Measurements from ENCODE around the gene ROCK1. TPM values are rescaled to one million over a fixed set of nuclear protein-coding genes. Genes with fewer than 3 reads are reported as not detected.
"Not testable (repeated sequence)": the region's sequence is repeated elsewhere in the genome, so short reads cannot be mapped to it uniquely, and the experiment has no call there.

ROCK1 gene
- total RNA-seq, 1 donor from 2014 or later: 35.3 TPM

DNA sequence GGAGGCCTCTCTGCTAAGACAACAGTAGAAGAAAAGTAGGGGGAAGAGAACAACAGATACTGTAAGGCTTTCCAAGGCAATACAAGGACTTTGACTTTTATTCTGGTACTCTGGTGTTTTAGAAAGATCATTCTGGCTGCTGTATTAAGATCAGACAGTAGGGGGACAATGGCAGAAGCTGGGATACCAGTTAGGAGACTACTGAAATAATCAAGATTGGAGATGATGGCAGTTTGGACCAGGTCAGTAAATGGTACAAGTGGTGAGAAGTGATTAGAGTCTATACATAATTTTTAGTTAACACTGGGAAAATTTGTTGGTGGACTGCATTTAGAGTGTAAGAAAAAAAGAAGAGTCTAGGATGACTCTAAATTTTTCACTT is 139.7 kb downstream of the ROCK1 start:
- Histone ChIP-seq H3K27me3 (ENCODE audit: control insufficient read depth, insufficient read depth, low read length) (no peaks in the 10 kb centered on the region), H3K36me3 (ENCODE audit: control insufficient read depth, insufficient read depth, low read length) (no peaks in the 10 kb centered on the region), H3K4me3 (ENCODE audit: low read depth, low read length) (no peak overlapping the region)
- no peak for DNase-seq (ENCODE audit: low read depth)
- TF ChIP-seq CTCF (IDR thresholded peaks at IDR 0.05; ENCODE audit: insufficient read depth, low read length, poor library complexity, severe bottlenecking): peak; percentile 47

DNA sequence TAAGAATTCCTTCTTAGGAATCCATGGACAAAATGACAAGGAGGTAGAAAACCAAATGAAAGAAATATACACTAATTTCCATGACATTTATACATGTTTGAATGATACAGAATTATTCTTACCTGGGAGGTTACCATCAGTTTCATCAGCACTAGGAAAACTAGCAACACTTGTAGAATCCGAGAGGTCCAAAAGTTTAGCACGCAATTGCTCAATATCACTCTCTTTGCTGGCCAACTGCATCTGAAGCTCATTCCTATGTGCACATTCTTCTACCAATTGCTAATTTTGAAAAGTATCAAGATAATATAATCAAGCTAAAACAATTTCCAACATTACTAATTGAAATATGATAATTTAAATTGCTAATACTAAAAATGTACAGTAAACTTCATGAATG is 144.8 kb downstream of the ROCK1 start:
- Histone ChIP-seq H3K27me3 (ENCODE audit: control insufficient read depth, insufficient read depth, low read length) (no peaks in the 10 kb centered on the region), H3K36me3 (ENCODE audit: control insufficient read depth, insufficient read depth, low read length) (no peaks in the 10 kb centered on the region), H3K4me3 (ENCODE audit: low read depth, low read length) (no peak overlapping the region)
- TF ChIP-seq CTCF (IDR thresholded peaks at IDR 0.05; ENCODE audit: insufficient read depth, low read length, poor library complexity, severe bottlenecking): no peak
- DNase-seq (ENCODE audit: low read depth): no peak

DNA sequence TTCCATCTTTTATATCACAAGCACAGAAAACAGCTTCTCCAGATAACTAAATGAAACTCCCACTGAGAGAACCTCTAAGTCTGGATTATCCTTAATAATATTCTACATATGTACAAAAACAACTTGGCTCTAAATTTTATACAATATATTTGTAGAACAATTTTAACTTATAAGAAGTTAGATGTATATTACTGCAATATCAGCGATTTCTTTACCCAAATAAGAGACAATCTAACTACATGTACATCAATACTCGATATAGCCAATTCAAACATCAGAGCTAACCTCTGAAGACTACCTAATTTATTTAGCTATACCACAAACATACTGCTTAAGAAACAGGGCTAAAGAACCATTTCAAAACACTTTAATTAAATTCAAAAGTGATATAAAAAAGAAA is 148.6 kb downstream of the ROCK1 start:
- no peak for DNase-seq (ENCODE audit: low read depth)
- no peak overlapping the region for H3K4me3 ChIP-seq (ENCODE audit: low read depth, low read length)
- TF ChIP-seq CTCF (IDR thresholded peaks at IDR 0.05; ENCODE audit: insufficient read depth, low read length, poor library complexity, severe bottlenecking): no peak
- H3K27me3 ChIP-seq (ENCODE audit: control insufficient read depth, insufficient read depth, low read length): no peaks in the 10 kb centered on the region
- no peaks in the 10 kb centered on the region for H3K36me3 ChIP-seq (ENCODE audit: control insufficient read depth, insufficient read depth, low read length)

DNA sequence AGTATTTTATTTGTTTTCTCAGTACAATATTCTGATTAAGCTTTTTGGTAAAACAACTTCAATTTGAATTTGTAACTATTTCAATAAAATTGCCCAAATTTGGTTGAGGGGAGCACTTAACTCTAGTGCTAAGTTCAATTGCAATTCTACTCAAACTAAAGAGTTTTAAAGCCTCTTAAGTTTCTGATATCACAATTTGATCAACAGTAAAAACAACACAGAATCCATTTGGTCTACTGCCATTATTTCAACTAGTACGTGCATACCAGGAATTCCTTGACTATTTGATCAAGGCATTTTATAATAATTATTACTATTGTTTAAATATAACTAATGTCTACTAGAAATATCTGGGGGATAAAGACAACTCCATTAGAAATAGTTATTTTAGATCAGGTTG is 150.9 kb downstream of the ROCK1 start:
- H3K27me3 ChIP-seq (ENCODE audit: control insufficient read depth, insufficient read depth, low read length): no peaks in the 10 kb centered on the region
- no peak for DNase-seq (ENCODE audit: low read depth)
- H3K4me3 ChIP-seq (ENCODE audit: low read depth, low read length): no peak overlapping the region
- no peak for TF ChIP-seq CTCF (IDR thresholded peaks at IDR 0.05; ENCODE audit: insufficient read depth, low read length, poor library complexity, severe bottlenecking)
- H3K36me3 ChIP-seq (ENCODE audit: control insufficient read depth, insufficient read depth, low read length): no peaks in the 10 kb centered on the region

- not testable (repeated sequence) for H3K4me3 ChIP-seq (ENCODE audit: low read depth, low read length); H3K27me3 ChIP-seq (ENCODE audit: control insufficient read depth, insufficient read depth, low read length)
Measured at GRCh38 chr18:20950827-20951226, 160.8 kb downstream of the ROCK1 start.

More at GRCh38 chr18:20950827-20951226, 160.8 kb downstream of the ROCK1 start:
- DNase-seq (ENCODE audit: low read depth); H3K36me3 ChIP-seq (ENCODE audit: control insufficient read depth, insufficient read depth, low read length): not testable (repeated sequence)

Other genes starting within 250 kb of the ROCK1 start
- 1.5 and 1.8 TPM in 2 replicates for gene GREB1L, start 130.4 kb upstream of the ROCK1 start, total RNA-seq

Measured in kidney epithelial cell (primary cell).